ENCODE results near the gene CETN1. TPM values are rescaled to one million over a fixed set of nuclear protein-coding genes. Genes with fewer than 3 reads are reported as not detected.

Gene CETN1
- total RNA-seq, 1 experiment from 2014 or later = not detected

DNA sequence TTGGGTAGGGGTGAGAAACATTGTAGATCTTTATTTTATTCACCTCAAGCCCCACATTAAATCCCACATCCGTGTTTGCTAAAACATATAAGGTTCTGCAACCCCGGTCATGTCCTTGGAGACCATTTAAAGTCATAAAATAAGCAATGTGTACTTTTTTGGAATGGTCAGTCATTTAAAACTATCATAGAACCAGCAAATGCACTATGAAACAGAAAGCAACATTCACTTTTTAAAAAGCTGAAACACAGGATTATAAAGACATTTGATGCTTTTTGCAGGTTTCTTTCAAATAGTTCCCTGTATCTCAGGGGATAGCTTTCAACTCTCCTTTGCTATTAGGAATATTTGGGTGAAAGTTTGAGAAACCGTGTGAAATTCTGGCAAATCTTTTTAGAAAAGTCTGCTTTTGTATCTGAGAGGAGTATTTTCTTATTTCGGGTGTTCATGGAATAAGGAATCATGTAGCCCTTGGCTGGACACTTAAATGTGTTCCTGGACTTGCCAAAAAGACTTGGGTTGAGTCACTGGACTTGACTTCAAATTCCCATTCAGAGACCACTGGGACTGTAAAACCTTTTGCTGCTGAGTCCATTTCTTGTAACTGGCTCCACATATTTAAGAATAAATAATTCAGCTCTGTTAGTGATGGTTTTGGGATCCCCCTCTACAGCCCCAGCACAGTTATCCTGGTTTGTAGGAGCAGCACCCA, 5.9 kb upstream of the CETN1 start:
- Mint-ChIP-seq H3K4me3 (no peak overlapping the region), H3K36me3 (no peaks in the 10 kb centered on the region), H3K27me3 (ENCODE audit: low read depth) (peaks cover 7% of the 10 kb centered on the region), H3K27ac (peak overlapping the region; percentile 50), H3K4me1 (peaks cover 48% of the 10 kb centered on the region), H3K9me3 (no peaks in the 10 kb centered on the region)
- ATAC-seq = no peak
- CTCF ChIA-PET = interaction anchor here (1.1 to 1.8 kb wide), 3 partner anchors 22 to 100 kb away, joined by 4 to 11 read pairs (median 8); partner anchors contain the start of gene CLUL1
- DNase-seq (ENCODE audit: low spot score) = no peak
- TF ChIP-seq, protein P1, sequence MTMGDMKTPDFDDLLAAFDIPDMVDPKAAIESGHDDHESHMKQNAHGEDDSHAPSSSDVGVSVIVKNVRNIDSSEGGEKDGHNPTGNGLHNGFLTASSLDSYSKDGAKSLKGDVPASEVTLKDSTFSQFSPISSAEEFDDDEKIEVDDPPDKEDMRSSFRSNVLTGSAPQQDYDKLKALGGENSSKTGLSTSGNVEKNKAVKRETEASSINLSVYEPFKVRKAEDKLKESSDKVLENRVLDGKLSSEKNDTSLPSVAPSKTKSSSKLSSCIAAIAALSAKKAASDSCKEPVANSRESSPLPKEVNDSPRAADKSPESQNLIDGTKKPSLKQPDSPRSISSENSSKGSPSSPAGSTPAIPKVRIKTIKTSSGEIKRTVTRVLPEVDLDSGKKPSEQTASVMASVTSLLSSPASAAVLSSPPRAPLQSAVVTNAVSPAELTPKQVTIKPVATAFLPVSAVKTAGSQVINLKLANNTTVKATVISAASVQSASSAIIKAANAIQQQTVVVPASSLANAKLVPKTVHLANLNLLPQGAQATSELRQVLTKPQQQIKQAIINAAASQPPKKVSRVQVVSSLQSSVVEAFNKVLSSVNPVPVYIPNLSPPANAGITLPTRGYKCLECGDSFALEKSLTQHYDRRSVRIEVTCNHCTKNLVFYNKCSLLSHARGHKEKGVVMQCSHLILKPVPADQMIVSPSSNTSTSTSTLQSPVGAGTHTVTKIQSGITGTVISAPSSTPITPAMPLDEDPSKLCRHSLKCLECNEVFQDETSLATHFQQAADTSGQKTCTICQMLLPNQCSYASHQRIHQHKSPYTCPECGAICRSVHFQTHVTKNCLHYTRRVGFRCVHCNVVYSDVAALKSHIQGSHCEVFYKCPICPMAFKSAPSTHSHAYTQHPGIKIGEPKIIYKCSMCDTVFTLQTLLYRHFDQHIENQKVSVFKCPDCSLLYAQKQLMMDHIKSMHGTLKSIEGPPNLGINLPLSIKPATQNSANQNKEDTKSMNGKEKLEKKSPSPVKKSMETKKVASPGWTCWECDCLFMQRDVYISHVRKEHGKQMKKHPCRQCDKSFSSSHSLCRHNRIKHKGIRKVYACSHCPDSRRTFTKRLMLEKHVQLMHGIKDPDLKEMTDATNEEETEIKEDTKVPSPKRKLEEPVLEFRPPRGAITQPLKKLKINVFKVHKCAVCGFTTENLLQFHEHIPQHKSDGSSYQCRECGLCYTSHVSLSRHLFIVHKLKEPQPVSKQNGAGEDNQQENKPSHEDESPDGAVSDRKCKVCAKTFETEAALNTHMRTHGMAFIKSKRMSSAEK (CRISPR knock-in tag; IDR thresholded peaks at IDR 0.05; ENCODE audit: borderline replicate concordance) = no peak
- TF ChIP-seq, protein P2, sequence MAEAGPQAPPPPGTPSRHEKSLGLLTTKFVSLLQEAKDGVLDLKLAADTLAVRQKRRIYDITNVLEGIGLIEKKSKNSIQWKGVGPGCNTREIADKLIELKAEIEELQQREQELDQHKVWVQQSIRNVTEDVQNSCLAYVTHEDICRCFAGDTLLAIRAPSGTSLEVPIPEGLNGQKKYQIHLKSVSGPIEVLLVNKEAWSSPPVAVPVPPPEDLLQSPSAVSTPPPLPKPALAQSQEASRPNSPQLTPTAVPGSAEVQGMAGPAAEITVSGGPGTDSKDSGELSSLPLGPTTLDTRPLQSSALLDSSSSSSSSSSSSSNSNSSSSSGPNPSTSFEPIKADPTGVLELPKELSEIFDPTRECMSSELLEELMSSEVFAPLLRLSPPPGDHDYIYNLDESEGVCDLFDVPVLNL (CRISPR knock-in tag; IDR thresholded peaks at IDR 0.05; ENCODE audit: borderline replicate concordance, low read depth) = no peak
- TF ChIP-seq, protein P3, sequence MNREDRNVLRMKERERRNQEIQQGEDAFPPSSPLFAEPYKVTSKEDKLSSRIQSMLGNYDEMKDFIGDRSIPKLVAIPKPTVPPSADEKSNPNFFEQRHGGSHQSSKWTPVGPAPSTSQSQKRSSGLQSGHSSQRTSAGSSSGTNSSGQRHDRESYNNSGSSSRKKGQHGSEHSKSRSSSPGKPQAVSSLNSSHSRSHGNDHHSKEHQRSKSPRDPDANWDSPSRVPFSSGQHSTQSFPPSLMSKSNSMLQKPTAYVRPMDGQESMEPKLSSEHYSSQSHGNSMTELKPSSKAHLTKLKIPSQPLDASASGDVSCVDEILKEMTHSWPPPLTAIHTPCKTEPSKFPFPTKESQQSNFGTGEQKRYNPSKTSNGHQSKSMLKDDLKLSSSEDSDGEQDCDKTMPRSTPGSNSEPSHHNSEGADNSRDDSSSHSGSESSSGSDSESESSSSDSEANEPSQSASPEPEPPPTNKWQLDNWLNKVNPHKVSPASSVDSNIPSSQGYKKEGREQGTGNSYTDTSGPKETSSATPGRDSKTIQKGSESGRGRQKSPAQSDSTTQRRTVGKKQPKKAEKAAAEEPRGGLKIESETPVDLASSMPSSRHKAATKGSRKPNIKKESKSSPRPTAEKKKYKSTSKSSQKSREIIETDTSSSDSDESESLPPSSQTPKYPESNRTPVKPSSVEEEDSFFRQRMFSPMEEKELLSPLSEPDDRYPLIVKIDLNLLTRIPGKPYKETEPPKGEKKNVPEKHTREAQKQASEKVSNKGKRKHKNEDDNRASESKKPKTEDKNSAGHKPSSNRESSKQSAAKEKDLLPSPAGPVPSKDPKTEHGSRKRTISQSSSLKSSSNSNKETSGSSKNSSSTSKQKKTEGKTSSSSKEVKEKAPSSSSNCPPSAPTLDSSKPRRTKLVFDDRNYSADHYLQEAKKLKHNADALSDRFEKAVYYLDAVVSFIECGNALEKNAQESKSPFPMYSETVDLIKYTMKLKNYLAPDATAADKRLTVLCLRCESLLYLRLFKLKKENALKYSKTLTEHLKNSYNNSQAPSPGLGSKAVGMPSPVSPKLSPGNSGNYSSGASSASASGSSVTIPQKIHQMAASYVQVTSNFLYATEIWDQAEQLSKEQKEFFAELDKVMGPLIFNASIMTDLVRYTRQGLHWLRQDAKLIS (CRISPR knock-in tag; IDR thresholded peaks at IDR 0.05; ENCODE audit: borderline replicate concordance) = no peak
- TF ChIP-seq ZNF416 (CRISPR knock-in tag; IDR thresholded peaks at IDR 0.05) = no peak
- POLR2A ChIA-PET = no interaction called here

DNA sequence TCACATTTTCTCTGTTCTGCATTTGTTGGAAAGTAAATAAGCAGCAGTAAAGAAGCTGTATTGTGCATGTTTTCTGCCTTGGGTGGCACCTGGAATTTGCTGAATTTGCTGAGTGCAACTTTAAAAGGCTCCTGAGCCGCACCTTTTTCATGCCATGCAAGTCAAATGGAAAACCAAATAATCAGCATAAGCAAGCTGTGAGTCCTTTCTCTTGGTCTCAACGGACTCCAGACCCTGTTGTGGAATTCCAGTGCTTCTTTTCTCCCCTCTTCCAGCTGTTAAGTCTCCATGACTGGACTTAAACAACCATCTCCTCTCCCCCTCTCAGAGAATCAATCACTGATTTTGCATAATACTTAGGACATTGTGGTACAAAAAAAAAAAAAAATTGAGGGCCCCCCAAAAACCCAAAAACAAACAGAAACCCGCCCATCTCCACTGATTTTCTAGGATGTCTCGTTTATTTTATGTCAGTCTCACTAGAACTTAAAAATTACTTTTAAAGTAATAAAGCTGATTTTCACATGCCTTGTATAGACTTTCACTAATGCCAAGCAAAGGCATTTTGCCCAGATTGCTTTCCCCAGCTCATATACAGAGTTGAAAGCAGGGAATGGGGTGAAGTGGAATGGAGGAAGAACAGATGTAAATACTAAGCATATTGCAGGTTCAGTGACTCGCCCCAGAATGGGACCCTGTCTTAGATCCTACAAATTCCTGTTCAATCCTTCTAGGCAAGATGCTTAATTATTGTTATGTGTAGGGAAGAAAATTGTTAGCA, 5.1 kb upstream of the CETN1 start:
- Mint-ChIP-seq H3K4me1 (peaks cover 48% of the 10 kb centered on the region), H3K9me3 (no peaks in the 10 kb centered on the region), H3K27ac (peak overlapping the region; percentile 50), H3K4me3 (no peak overlapping the region), H3K36me3 (no peaks in the 10 kb centered on the region), H3K27me3 (ENCODE audit: low read depth) (peaks cover 7% of the 10 kb centered on the region)
- no peak for DNase-seq (ENCODE audit: low spot score)
- ATAC-seq = peak; percentile 83
- POLR2A ChIA-PET = interaction anchor here (0.6 kb wide), 1 partner anchor 39 kb away, joined by 7 read pairs; no protein-coding TSS in a partner anchor
- CTCF ChIA-PET = interaction anchor here (1.1 to 1.8 kb wide), 3 partner anchors 22 to 101 kb away, joined by 4 to 11 read pairs (median 8); partner anchors contain the start of gene CLUL1
- TF ChIP-seq, protein P4, sequence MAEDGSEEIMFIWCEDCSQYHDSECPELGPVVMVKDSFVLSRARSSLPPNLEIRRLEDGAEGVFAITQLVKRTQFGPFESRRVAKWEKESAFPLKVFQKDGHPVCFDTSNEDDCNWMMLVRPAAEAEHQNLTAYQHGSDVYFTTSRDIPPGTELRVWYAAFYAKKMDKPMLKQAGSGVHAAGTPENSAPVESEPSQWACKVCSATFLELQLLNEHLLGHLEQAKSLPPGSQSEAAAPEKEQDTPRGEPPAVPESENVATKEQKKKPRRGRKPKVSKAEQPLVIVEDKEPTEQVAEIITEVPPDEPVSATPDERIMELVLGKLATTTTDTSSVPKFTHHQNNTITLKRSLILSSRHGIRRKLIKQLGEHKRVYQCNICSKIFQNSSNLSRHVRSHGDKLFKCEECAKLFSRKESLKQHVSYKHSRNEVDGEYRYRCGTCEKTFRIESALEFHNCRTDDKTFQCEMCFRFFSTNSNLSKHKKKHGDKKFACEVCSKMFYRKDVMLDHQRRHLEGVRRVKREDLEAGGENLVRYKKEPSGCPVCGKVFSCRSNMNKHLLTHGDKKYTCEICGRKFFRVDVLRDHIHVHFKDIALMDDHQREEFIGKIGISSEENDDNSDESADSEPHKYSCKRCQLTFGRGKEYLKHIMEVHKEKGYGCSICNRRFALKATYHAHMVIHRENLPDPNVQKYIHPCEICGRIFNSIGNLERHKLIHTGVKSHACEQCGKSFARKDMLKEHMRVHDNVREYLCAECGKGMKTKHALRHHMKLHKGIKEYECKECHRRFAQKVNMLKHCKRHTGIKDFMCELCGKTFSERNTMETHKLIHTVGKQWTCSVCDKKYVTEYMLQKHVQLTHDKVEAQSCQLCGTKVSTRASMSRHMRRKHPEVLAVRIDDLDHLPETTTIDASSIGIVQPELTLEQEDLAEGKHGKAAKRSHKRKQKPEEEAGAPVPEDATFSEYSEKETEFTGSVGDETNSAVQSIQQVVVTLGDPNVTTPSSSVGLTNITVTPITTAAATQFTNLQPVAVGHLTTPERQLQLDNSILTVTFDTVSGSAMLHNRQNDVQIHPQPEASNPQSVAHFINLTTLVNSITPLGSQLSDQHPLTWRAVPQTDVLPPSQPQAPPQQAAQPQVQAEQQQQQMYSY (CRISPR knock-in tag; IDR thresholded peaks at IDR 0.05) = peak; percentile 23; the same call in 1 of the 2 replicates
- TF ChIP-seq ZNF423 (CRISPR knock-in tag; IDR thresholded peaks at IDR 0.05) (no peak), FOXK1 (CRISPR knock-in tag; IDR thresholded peaks at IDR 0.05) (peak; percentile 46; the same call in 1 of the 2 replicates), CREB1 (CRISPR knock-in tag; IDR thresholded peaks at IDR 0.05) (no peak)

All from WTC11 (cell line).